ENCODE results near the gene TPMT.

DNA sequence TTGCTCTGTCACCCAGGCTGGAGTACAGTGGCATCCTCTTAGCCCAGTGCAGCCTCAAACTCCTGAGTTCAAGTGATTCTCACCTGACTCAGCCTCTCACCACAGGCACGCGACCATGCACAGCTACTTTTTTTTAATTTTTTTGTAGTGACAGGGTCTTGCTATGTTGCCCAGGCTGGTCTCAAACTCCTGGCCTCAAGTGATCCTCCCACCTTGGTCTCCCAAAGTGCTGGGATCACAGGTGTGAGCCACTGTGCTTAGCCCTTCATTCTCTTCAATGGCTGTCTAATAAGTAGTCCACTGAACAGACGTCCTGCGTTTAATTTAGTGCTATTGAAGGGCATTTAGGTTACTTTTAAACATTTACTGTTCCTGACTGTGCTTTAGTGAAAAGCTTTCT is 27.7 kb upstream of the TPMT start:
- no peak for TF ChIP-seq ARNT (IDR thresholded peaks at IDR 0.05)
- no peak for TF ChIP-seq ZNF75D (CRISPR knock-in tag; IDR thresholded peaks at IDR 0.05; ENCODE audit: borderline replicate concordance)
- no peak for TF ChIP-seq ZNF646 (CRISPR knock-in tag; IDR thresholded peaks at IDR 0.05)
- TF ChIP-seq ZBTB8A (CRISPR knock-in tag; IDR thresholded peaks at IDR 0.05; ENCODE audit: borderline replicate concordance, low read depth) = no peak
- no peak for TF ChIP-seq POLR2A (IDR thresholded peaks at IDR 0.05; ENCODE audit: insufficient read depth in 1 of 2, low read depth in 2 of 2, low read length in 2 of 2)
- TF ChIP-seq, protein P1, sequence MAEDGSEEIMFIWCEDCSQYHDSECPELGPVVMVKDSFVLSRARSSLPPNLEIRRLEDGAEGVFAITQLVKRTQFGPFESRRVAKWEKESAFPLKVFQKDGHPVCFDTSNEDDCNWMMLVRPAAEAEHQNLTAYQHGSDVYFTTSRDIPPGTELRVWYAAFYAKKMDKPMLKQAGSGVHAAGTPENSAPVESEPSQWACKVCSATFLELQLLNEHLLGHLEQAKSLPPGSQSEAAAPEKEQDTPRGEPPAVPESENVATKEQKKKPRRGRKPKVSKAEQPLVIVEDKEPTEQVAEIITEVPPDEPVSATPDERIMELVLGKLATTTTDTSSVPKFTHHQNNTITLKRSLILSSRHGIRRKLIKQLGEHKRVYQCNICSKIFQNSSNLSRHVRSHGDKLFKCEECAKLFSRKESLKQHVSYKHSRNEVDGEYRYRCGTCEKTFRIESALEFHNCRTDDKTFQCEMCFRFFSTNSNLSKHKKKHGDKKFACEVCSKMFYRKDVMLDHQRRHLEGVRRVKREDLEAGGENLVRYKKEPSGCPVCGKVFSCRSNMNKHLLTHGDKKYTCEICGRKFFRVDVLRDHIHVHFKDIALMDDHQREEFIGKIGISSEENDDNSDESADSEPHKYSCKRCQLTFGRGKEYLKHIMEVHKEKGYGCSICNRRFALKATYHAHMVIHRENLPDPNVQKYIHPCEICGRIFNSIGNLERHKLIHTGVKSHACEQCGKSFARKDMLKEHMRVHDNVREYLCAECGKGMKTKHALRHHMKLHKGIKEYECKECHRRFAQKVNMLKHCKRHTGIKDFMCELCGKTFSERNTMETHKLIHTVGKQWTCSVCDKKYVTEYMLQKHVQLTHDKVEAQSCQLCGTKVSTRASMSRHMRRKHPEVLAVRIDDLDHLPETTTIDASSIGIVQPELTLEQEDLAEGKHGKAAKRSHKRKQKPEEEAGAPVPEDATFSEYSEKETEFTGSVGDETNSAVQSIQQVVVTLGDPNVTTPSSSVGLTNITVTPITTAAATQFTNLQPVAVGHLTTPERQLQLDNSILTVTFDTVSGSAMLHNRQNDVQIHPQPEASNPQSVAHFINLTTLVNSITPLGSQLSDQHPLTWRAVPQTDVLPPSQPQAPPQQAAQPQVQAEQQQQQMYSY (CRISPR knock-in tag; IDR thresholded peaks at IDR 0.05) = no peak
- TF ChIP-seq ZNF776 (CRISPR knock-in tag; IDR thresholded peaks at IDR 0.05) = no peak
- no peak for TF ChIP-seq ZNF543 (CRISPR knock-in tag; IDR thresholded peaks at IDR 0.05)
- TF ChIP-seq MXD4 (CRISPR knock-in tag; IDR thresholded peaks at IDR 0.05) = no peak
- TF ChIP-seq, protein P2, sequence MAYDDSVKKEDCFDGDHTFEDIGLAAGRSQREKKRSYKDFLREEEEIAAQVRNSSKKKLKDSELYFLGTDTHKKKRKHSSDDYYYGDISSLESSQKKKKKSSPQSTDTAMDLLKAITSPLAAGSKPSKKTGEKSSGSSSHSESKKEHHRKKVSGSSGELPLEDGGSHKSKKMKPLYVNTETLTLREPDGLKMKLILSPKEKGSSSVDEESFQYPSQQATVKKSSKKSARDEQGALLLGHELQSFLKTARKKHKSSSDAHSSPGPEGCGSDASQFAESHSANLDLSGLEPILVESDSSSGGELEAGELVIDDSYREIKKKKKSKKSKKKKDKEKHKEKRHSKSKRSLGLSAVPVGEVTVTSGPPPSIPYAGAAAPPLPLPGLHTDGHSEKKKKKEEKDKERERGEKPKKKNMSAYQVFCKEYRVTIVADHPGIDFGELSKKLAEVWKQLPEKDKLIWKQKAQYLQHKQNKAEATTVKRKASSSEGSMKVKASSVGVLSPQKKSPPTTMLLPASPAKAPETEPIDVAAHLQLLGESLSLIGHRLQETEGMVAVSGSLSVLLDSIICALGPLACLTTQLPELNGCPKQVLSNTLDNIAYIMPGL (CRISPR knock-in tag; IDR thresholded peaks at IDR 0.05; ENCODE audit: borderline replicate concordance in 1 of 2, low read depth in 1 of 2) = no peak
- no peak for TF ChIP-seq EP300 (IDR thresholded peaks at IDR 0.05; ENCODE audit: low read depth in 2 of 2, low read length in 2 of 2)
- TF ChIP-seq EP300 (CRISPR knock-in tag; IDR thresholded peaks at IDR 0.05; ENCODE audit: borderline replicate concordance) = no peak
- no peak for TF ChIP-seq MTERF4 (CRISPR knock-in tag; IDR thresholded peaks at IDR 0.05)
- TF ChIP-seq, protein P3, sequence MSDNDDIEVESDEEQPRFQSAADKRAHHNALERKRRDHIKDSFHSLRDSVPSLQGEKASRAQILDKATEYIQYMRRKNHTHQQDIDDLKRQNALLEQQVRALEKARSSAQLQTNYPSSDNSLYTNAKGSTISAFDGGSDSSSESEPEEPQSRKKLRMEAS (IDR thresholded peaks at IDR 0.05) = no peak
- TF ChIP-seq, protein P4, sequence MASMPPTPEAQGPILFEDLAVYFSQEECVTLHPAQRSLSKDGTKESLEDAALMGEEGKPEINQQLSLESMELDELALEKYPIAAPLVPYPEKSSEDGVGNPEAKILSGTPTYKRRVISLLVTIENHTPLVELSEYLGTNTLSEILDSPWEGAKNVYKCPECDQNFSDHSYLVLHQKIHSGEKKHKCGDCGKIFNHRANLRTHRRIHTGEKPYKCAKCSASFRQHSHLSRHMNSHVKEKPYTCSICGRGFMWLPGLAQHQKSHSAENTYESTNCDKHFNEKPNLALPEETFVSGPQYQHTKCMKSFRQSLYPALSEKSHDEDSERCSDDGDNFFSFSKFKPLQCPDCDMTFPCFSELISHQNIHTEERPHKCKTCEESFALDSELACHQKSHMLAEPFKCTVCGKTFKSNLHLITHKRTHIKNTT (CRISPR knock-in tag; IDR thresholded peaks at IDR 0.05) = no peak

Data from HepG2 (cell line).